ENCODE measurements around the gene C11orf42.

DNA sequence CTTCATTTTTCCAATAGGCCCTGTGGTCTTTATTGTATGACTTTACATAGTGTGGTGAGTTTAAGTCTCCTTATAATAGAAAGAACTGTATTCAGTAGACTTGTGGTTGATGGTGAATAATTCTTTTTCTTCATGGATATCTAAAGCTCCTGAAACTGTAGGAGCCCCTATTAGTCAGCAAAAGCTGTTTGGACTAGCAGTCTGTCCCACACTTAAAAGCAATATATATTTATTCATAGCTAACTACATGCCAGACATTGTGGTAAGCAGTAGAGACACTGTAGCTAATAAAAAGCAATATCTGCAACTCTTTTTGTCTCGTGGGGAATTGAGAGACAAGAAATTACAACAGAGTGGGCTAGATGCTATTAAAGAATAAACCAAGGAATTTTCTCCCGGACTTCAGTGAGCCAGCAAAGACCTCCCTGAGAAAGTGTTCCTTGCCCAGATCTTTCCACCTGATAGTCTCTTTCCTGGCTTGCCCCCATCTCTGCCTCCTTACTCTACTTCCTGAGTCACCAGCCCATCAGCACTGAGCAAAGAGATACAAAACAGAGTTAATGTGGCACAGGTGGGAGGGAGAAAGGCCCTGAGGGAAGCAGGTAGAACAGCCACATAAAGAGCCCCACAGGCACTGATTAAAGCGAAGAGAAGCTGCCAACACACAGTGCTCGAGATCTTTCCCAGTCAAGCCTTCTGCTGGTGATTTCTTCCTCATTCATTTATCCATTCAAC is 7.7 kb upstream of the C11orf42 start:
- no peak for TF ChIP-seq ZFP41 (tag by site-specific recombination; IDR thresholded peaks at IDR 0.05; ENCODE audit: borderline replicate concordance)
- TF ChIP-seq, protein P1, sequence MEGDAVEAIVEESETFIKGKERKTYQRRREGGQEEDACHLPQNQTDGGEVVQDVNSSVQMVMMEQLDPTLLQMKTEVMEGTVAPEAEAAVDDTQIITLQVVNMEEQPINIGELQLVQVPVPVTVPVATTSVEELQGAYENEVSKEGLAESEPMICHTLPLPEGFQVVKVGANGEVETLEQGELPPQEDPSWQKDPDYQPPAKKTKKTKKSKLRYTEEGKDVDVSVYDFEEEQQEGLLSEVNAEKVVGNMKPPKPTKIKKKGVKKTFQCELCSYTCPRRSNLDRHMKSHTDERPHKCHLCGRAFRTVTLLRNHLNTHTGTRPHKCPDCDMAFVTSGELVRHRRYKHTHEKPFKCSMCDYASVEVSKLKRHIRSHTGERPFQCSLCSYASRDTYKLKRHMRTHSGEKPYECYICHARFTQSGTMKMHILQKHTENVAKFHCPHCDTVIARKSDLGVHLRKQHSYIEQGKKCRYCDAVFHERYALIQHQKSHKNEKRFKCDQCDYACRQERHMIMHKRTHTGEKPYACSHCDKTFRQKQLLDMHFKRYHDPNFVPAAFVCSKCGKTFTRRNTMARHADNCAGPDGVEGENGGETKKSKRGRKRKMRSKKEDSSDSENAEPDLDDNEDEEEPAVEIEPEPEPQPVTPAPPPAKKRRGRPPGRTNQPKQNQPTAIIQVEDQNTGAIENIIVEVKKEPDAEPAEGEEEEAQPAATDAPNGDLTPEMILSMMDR (tag by site-specific recombination; IDR thresholded peaks at IDR 0.05): no peak
- no peak for TF ChIP-seq ZBTB1 (tag by site-specific recombination; IDR thresholded peaks at IDR 0.05)
- no peak for TF ChIP-seq TCF7L2 (IDR thresholded peaks at IDR 0.05; ENCODE audit: borderline replicate concordance, low read depth, low read length)
- TF ChIP-seq SP2 (tag by site-specific recombination; IDR thresholded peaks at IDR 0.05): no peak
- TF ChIP-seq ZNF561 (tag by site-specific recombination; IDR thresholded peaks at IDR 0.05; ENCODE audit: borderline replicate concordance): no peak
- TF ChIP-seq, protein P2, sequence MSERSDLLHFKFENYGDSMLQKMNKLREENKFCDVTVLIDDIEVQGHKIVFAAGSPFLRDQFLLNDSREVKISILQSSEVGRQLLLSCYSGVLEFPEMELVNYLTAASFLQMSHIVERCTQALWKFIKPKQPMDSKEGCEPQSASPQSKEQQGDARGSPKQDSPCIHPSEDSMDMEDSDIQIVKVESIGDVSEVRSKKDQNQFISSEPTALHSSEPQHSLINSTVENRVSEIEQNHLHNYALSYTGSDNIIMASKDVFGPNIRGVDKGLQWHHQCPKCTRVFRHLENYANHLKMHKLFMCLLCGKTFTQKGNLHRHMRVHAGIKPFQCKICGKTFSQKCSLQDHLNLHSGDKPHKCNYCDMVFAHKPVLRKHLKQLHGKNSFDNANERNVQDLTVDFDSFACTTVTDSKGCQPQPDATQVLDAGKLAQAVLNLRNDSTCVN (tag by site-specific recombination; optimal IDR thresholded peaks at IDR 0.05): no peak
- TF ChIP-seq SETDB1 (IDR thresholded peaks at IDR 0.05; ENCODE audit: insufficient read length, low read length): no peak
- TF ChIP-seq ZNF121 (tag by site-specific recombination; IDR thresholded peaks at IDR 0.05): no peak
- no peak for TF ChIP-seq ZNF701 (tag by site-specific recombination; IDR thresholded peaks at IDR 0.05)
- no peak for TF ChIP-seq ZNF791 (tag by site-specific recombination; IDR thresholded peaks at IDR 0.05)

Measured in HEK293 (cell line).